Heart left ventricle (tissue), 16 donors: ENCODE results near the gene TMEM167B. TPM values are rescaled to one million over a fixed set of nuclear protein-coding genes. Genes with fewer than 3 reads are reported as not detected.

ENCODE experiments used
- ATAC-seq, 4 donors: fragments of 200-7000 bp; cut with Tn5 transposase; one replicate each; pipeline ENCODE4 v1.9.1; 2020 to 2022; ENCODE audit warnings: moderate library complexity in 4 of 4, mild to moderate bottlenecking in 3 of 4, moderate number of reproducible peaks in 1 of 4
- DNase-seq, 5 donors: peaks; one replicate each; pipeline ENCODE4 v3.0.0-alpha.2; 2020
- H3K27ac ChIP-seq, 12 donors: fragments of 200-600 bp; sonication (generic) in 4 of 12; one replicate each; pipeline versions ENCODE4 v1.5.0 to v1.8.0; 2016 to 2022; ENCODE audit warnings: mild to moderate bottlenecking in 2 of 12
- H3K27me3 ChIP-seq, 9 donors: fragments of 200-600 bp; sonication (generic) in 2 of 9; one replicate each; pipeline versions ENCODE4 v1.5.1 to v1.8.0; 2016 to 2022; ENCODE audit warnings: mild to moderate bottlenecking in 3 of 9
- H3K36me3 ChIP-seq, 9 donors: fragments of 200-600 bp; sonication (generic) in 2 of 9; one replicate each; pipeline versions ENCODE4 v1.5.0 to v1.8.0; 2018 to 2022; ENCODE audit warnings: mild to moderate bottlenecking in 2 of 9
- H3K4me1 ChIP-seq, 12 donors: fragments of 200-600 bp; sonication (generic) in 4 of 12; one replicate each; pipeline versions ENCODE4 v1.5.0 to v1.8.0; 2016 to 2022; ENCODE audit warnings: mild to moderate bottlenecking in 3 of 12
- H3K4me3 ChIP-seq, 12 donors: fragments of 200-600 bp; sonication (generic) in 4 of 12; one replicate each; pipeline versions ENCODE4 v1.5.0 to v1.8.0; 2017 to 2022; ENCODE audit warnings: mild to moderate bottlenecking in 9 of 12, moderate library complexity in 4 of 12
- H3K9me3 ChIP-seq, 12 donors: fragments of 200-600 bp; sonication (generic) in 4 of 12; one replicate each; pipeline versions ENCODE4 v1.5.0 to v1.8.0; 2016 to 2022; ENCODE audit warnings: mild to moderate bottlenecking in 1 of 12
- POLR2A ChIP-seq, 2 donors: fragments of 450-650 bp; IDR thresholded peaks; one replicate each; pipeline ENCODE4 v1.6.1; 2017; ENCODE audit warnings: antibody characterized with exemption in 2 of 2, mild to moderate bottlenecking in 2 of 2, moderate library complexity in 2 of 2
- WGBS, 4 donors: extraction: QIAGEN DNeasy Blood & Tissue Kit in 2 of 4; methylation state at CpG; one replicate each; pipeline versions ENCODE4 v1.1.5 to v1.1.7; 2013 to 2018; 5-methylcytosine and 5-hydroxymethylcytosine counted together
- intact Hi-C, 10 donors: fragments of 100-400 bp; cut with DNase I; formaldehyde crosslinking; loops; one replicate each; pipeline versions ENCODE4 v1.11.1 to v1.14.2; 2022
- polyA plus RNA-seq, 2 donors: library from polyadenylated mRNA; stranded (reverse); fragments of 200-250 nt; gene quantifications; one replicate each; pipeline ENCODE4 v1.2.3, GENCODE V29; 2013
- total RNA-seq, 9 donors: library from RNA; depleted of rRNA in 2 of 9; stranded (reverse); fragments of >200 nt in 2 of 9; fragmentation: NEBNext Ultra II Directional in 3 of 9; extraction: Animal tissue kit (Norgen Biotek cat#: 25700) in 3 of 9; gene quantifications; one replicate each; pipeline versions ENCODE4 v1.1.0 to v1.2.4, GENCODE V29; 2016 to 2023
- TF ChIP-seq, protein P1 (sequence below), 12 donors: fragments of 200-600 bp; sonication (generic) in 4 of 12; IDR thresholded peaks; one replicate each; pipeline versions ENCODE4 v1.5.0 to v1.8.0; 2018 to 2022; ENCODE audit warnings: antibody characterized with exemption in 12 of 12, mild to moderate bottlenecking in 5 of 12
- donor health status: ischemic (EF 13 %, LVEDD 7.1; RV severe dilation, severe dysfunction).
- donor health status: healthy with polysubstance abuse.
- donor health status: DM: no; HTN: yes; CAD: no.
- donor health status: DM: no; HTN: no; CAD: no.
- donor health status: ischemic (EF 25% LVEDD 6.9; RV normal size, moderate dysfunction).
- donor health status: ischemic (EF 25% LVEDD 5.7; RV mildly dilated, moderate dysfunction).
- donor health status: healthy.
- donor health status: DM: yes; HTN: yes; CAD: no.
- donor health status: ischemic (EF 35%, LVEDD 5.7; RV mildly dilated, moderate dysfunction).
- donor health status: nonischemic (EF 11% LVEDD 7.7; RV severe dilation, severe dysfunction).
- donor health status: DM: yes; HTN: yes; CAD: no.
- donor health status: PGD.
- donor health status: ischemic (EF 29% LVEDD 5.4; RV normal size, mild dysfunction).
- donor health status: nonischemic (EF 23%, LVEDD 6.1; RV moderate dilation, normal function).

The TMEM167B gene
- total and polyA plus RNA-seq, 11 donors = 10.8 to 52.9 (median 27.3) TPM

DNA sequence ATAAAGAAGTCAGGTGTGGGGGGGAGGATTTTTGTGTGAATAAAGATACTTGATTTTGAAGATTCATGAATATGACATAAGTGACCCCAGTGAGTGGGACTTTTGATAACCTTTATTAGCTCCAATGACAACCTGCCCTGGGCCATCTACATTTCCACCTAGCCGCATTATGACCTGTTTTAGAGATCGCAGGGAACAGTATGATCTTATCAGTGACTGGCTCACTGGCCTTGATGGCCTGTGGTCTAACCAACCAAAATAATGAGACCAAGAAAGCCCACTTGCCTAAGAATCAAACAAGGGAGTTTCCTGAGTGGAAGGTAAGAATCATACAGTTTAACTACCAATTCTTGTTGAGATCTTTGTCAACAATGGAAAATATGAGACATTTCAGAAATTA lies 25.1 kb downstream of the TMEM167B start:
- intact Hi-C loops = loop anchor here in 5 of 10 donors (10.0 kb wide), 4 partner anchors 91 to 291 kb away; partner anchors contain the start of gene CLCC1 (in 4 of the 5)
- H3K36me3 ChIP-seq = no peaks in the 10 kb centered on the region
- 92 to 97% (median 95%) methylated on average over 2 of the region's 2 CpGs for WGBS, 4 donors
- ATAC-seq (no peak), DNase-seq (no peak)
- no peak overlapping the region for H3K4me3 ChIP-seq
- no peaks in the 10 kb centered on the region for H3K9me3 ChIP-seq
- H3K27me3 ChIP-seq = peaks cover 0 to 44% (median 24%) of the 10 kb centered on the region in 9 donors
- H3K4me1 ChIP-seq = peaks cover 0 to 28% (median 18%) of the 10 kb centered on the region in 12 donors
- H3K27ac ChIP-seq = no peak overlapping the region
- TF ChIP-seq, protein P1, sequence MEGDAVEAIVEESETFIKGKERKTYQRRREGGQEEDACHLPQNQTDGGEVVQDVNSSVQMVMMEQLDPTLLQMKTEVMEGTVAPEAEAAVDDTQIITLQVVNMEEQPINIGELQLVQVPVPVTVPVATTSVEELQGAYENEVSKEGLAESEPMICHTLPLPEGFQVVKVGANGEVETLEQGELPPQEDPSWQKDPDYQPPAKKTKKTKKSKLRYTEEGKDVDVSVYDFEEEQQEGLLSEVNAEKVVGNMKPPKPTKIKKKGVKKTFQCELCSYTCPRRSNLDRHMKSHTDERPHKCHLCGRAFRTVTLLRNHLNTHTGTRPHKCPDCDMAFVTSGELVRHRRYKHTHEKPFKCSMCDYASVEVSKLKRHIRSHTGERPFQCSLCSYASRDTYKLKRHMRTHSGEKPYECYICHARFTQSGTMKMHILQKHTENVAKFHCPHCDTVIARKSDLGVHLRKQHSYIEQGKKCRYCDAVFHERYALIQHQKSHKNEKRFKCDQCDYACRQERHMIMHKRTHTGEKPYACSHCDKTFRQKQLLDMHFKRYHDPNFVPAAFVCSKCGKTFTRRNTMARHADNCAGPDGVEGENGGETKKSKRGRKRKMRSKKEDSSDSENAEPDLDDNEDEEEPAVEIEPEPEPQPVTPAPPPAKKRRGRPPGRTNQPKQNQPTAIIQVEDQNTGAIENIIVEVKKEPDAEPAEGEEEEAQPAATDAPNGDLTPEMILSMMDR (IDR thresholded peaks at IDR 0.05) = no peak
- TF ChIP-seq POLR2A (IDR thresholded peaks at IDR 0.05) = no peak

DNA sequence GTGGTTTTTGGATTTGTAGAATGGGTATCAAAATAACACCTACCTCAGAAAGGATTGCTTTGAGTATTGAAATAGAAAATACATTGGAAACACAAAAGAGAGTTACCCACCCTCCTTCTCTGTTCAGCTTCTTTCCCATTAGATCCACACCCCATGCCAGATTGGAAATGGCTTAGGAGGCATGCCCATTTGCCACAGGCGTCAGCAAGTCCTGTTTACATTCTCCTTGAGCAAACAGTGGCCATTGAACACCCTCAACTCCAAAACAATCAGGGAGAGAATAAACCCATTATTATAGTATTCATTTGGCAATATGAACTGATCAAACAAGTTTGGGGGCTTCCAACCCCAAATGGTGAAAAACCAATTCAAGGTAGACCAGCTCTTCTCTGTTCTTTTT lies 25.7 kb downstream of the TMEM167B start:
- no peak for TF ChIP-seq POLR2A (IDR thresholded peaks at IDR 0.05)
- TF ChIP-seq, protein P1 (IDR thresholded peaks at IDR 0.05) = no peak
- 70 to 96% (median 85%) methylated on average over 1 of the region's 1 CpG for WGBS, 4 donors
- DNase-seq = no peak

DNA sequence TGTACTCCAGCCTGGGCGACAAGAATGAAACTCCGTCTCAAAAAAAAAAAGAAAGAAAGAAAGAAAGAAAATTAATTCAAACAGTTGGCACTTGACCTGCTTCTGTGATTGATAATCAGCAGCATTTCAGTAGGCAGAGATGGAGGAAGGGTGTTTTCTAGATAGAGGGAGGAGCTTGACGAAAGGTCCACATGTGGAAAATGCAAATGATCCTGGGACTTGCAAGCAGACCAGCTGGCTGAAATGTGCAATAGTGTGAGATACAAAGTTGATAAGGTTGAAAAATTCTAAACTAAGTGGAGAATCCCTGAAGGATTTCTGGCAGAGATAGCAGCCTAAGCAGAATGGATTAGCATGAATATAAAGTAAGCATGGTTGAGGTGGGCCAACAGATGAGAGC lies 27.5 kb downstream of the TMEM167B start:
- 87 to 90% (median 88%) methylated on average over 3 of the region's 3 CpGs for WGBS, 4 donors
- no peak for TF ChIP-seq POLR2A (IDR thresholded peaks at IDR 0.05)
- TF ChIP-seq, protein P1 (IDR thresholded peaks at IDR 0.05) = no peak
- Histone ChIP-seq H3K36me3 (no peaks in the 10 kb centered on the region), H3K27me3 (peaks cover 0 to 44% (median 24%) of the 10 kb centered on the region in 9 donors), H3K27ac (no peak overlapping the region), H3K4me3 (no peak overlapping the region), H3K4me1 (peaks cover 0 to 14% (median 10%) of the 10 kb centered on the region in 12 donors), H3K9me3 (no peaks in the 10 kb centered on the region)
- ATAC-seq (no peak), DNase-seq (no peak)
- intact Hi-C loops = loop anchor here in 5 of 10 donors (10.0 kb wide), 4 partner anchors 93 to 293 kb away; partner anchors contain the start of gene CLCC1 (in 4 of the 5)

More for the DNA sequence above, 25.7 kb downstream of the TMEM167B start:
- Histone ChIP-seq H3K9me3 (no peaks in the 10 kb centered on the region), H3K36me3 (no peaks in the 10 kb centered on the region), H3K27ac (no peak overlapping the region), H3K27me3 (peaks cover 0 to 44% (median 24%) of the 10 kb centered on the region in 9 donors), H3K4me3 (no peak overlapping the region), H3K4me1 (peaks cover 0 to 28% (median 18%) of the 10 kb centered on the region in 12 donors)
- intact Hi-C loops = loop anchor here in 5 of 10 donors (10.0 kb wide), 4 partner anchors 91 to 291 kb away; partner anchors contain the start of gene CLCC1 (in 4 of the 5)
- ATAC-seq = no peak

DNA sequence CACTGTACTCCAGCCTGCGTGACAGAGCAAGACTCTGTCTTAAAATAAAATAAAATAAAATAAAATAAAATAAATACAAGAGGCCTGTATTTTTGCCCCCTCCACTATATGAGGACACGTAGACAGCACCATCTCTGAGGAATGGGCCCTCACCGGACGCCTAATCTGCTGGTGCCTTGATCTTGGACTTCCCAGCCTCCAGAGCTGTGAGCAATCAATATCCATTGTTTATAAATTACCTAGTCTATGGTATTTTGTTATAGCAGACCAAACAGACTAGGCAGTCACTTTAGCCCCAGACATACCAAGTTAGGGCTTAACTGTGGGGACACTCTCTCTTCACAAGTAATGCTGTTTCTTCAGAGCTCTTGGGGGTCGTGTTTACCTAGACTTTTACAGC lies 29.8 kb downstream of the TMEM167B start:
- no peak for ATAC-seq
- no peak overlapping the region for H3K27ac ChIP-seq
- H3K9me3 ChIP-seq = no peaks in the 10 kb centered on the region
- intact Hi-C loops = no loop called here
- H3K27me3 ChIP-seq = peaks cover 0 to 24% (median 7%) of the 10 kb centered on the region in 9 donors
- no peaks in the 10 kb centered on the region for H3K4me1 ChIP-seq
- no peak overlapping the region for H3K4me3 ChIP-seq
- DNase-seq = no peak
- TF ChIP-seq, protein P1 (IDR thresholded peaks at IDR 0.05) = no peak
- no peak for TF ChIP-seq POLR2A (IDR thresholded peaks at IDR 0.05)
- no peaks in the 10 kb centered on the region for H3K36me3 ChIP-seq
- 87 to 94% (median 90%) methylated on average over 5 of the region's 5 CpGs for WGBS, 4 donors
